ENCODE data around the gene GPR33.
A peak's percentile ranks its signal among the peaks of the same experiment; 100 is the strongest.
"Not testable (repeated sequence)": the region's sequence is repeated elsewhere in the genome, so short reads cannot be mapped to it uniquely, and the experiment has no call there.

GPR33 gene
- total RNA-seq: 0 reads per million in 2 donors

- no peak for DNase-seq
These were observed at the start of gene GPR33 for GRCh38 chr14:31487886-31488285. Gene GPR33 (minus strand): TSS chr14:31488039. CDS start chr14:31483965, 4,074 bp downstream.

DNA sequence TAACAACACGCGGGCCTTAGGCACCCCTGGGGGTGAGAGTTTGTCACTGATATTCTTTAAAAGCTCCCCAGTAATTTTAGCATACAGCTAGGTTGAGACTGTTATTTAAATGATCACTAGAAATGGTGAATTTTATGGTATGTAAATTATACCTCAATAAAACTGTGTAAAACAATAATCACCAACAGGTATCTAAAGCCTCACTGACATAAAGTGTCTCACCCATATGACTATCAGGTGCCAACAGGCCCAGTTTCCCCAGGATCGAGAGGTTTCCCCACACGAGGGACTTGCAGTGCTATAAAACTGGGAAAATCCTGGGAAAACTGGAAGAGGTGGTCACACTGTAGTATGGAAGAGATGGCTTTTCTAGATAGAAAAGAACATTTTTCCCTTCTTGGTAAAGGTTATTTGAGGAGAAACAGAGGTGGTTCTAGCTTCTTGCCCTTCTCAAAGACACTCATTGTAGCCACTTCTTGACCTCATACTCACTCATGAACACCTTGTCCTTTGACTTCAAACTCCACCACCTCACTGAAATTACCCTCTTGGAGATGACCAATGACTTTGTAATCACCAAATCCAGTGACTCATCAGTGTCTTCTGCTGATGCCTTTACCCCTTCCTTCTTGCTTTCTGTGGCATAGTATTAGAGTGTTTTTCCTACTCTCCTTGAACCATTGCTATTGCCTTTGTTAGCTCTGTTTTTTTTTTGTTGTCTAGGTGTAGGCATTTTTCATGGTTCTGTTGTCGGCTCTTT is 48.5 kb upstream of the GPR33 start:
- no peak for DNase-seq

DNA sequence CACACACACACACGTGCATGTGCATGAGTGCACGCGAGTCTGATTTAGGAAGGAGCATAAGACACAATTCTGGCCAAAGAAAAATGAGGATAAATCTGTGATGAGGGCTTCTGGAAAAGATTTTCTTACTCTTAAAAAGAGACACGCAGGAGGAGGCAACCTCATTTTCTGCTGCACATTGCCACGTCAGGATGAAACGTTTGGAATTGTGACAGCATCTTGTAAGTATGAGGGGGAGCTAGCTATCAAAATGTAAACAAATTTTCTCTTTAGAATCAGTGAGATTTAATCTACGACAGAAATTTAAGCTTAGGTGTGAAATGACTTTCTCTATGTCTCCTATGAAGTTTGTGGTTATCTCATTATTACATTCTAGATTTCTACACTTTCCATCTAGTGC is 42.3 kb upstream of the GPR33 start:
- peak in 1 of 5 experiments; percentile 41 for DNase-seq

- DNase-seq: no peak
These were observed 41.2 kb upstream of the GPR33 start for GRCh38 chr14:31529053-31529452.

GRCh38 chr14:31527546-31527945 is 39.7 kb upstream of the GPR33 start:
- no peak for DNase-seq

DNA sequence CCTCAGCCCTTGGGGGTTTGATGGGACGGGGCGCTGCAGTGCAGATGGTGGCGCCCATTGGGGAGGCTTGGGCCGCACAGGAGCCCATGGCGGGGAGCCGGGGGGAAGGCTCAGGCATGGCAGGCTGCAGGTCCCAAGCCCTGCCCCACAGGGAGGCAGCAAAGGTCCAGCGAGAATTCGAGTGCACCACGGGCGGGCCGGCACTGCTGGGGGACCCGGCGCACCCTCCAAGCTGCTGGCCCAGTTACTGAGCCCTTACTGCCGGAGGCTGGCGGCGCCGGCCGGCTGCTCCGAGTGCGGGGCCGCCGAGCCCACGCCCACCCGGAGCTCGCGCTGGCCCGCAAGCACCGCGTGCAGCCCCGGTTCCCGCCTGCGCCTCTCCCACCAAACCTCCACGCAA is 39.2 kb upstream of the GPR33 start:
- DNase-seq: no peak

DNA sequence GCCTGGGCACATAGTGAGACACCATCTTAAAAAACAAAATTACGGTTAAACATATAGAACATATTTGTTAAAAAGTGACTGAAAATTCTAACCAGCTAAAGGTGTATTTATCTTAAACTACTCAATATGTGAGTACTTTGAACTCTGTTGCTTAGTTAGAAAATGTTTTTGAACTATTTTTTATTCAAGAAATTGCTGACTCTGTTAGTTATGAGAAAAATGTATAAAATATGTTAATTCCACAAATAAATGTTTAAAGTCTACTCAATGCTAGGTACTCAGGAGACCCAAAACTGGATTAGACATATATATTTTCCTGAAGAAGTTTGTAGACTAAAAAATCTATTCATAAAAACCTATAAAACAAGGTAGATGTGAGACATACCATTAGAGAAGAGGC is 23.0 kb upstream of the GPR33 start:
- DNase-seq: no peak

DNA sequence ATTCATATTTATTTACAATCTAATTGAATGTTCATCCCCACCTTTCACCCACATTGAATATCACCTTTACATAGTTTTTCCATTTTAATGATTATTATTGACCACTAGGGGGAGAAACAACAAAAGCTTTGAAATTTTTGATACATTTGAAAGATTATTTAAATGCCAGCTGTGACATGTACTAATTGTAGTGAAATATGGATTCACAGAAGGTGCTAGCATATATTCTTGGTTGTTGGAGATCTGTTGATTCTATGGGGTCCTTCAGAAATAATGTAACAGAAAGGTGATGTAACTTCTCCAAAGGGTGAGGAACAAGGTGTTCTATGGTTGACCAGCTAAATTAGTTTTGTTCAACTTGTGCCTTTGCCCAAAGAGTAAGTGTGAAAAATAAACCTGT is 22.4 kb upstream of the GPR33 start:
- peak in 1 of 5 experiments; percentile 17 for DNase-seq

GRCh38 chr14:31508135-31508534 is 20.3 kb upstream of the GPR33 start:
- DNase-seq: no peak

- DNase-seq: no peak
These were observed 17.6 kb upstream of the GPR33 start for GRCh38 chr14:31505411-31505810.

DNA sequence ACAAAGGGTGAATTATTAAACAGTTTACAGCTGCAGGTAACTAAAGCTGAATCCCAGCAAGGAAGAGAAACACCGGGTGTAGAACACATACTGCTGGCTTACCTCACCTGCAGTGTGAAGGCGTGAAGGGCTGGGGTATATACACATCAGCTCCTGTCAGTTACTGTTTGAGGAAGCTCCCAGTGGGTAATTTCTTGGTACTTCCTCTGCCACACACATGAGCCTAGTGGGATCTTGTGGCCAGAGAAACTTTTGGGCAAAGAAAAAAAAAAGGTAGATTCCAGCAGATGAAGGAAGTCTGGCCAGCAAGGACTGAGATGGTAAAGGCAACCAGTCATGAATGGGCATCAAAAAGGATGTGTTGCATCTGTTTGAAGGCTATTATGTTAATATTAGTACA is 14.0 kb upstream of the GPR33 start:
- DNase-seq: no peak

DNA sequence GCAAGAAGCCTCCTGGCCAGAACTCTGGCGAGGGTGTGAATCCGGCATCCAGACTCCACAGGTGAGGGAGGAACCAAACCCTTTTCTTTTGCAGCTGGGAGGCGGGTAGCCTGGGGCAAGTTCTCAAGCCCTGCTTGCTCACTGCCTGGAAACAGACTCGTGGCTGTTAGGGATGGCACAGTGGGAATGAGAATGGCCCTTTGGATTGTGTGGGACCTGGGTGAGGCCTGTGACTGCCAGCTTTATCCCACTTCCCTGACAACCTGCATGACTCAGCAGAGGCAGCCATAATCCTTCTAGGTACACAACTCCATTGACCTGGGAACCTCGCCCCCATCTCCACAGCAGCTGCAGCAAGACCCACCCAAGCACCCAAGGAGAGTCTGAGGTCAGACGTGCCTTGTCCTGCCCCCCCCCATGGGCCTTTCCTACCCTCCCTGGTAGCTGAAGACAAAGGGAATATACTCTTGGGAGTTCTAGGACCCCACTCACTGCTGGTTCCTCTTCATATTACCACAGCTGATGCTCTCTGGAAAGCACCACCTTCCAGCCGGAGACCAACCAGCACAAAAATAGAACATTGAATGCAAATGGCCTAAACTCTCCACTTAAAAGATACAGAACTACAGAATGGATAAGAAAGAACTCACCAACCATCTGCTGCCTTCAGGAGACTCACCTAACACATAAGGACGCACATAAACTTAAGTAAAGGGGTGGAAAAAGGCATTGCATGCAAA is 5.1 kb upstream of the GPR33 start:
- no peak for DNase-seq

GRCh38 chr14:31489691-31490090 is 1.9 kb upstream of the GPR33 start:
- no peak for DNase-seq

DNA sequence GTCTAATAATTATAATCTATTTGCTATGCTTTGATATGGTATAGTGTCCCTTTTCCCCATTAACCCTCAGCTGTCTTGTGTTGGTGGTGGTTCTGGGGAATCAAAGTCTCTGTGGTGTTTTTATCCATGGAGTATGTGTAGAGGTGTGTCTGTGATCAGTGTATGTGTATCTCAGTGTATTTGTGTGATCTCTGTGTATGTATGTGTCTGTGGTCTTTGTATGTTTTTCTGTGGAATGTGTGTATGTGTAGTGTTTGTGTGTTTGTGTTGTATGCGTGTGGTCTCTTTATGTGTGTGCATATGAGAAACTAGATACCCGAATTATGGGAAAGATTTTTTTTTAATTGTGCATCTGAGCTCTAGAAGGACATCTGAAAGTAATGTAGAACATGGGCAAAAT is 1.1 kb downstream of the GPR33 start:
- DNase-seq: no peak

GRCh38 chr14:31484754-31485153 is 3.1 kb downstream of the GPR33 start:
- no peak for DNase-seq

- DNase-seq: no peak
These were observed 7.7 kb downstream of the GPR33 start for GRCh38 chr14:31480156-31480555.

DNA sequence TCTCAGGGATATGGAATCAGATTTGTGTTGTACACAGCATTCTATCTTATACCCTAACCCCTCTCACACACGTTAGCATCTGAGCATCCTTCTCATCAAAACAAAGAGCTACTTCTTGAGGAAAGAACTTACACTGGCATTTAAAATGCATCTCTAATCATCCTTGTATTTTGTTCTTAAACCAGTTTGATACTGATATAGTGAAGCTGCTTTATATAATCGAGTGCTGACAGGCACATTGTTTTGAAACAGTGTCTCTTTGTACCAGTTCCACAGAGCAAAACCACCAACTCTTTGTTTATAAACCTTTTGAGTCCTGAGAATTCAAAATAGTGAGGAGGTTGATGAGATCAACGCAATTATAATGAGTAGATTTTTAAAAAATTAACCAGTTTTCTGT is 8.8 kb downstream of the GPR33 start:
- DNase-seq: no peak

DNA sequence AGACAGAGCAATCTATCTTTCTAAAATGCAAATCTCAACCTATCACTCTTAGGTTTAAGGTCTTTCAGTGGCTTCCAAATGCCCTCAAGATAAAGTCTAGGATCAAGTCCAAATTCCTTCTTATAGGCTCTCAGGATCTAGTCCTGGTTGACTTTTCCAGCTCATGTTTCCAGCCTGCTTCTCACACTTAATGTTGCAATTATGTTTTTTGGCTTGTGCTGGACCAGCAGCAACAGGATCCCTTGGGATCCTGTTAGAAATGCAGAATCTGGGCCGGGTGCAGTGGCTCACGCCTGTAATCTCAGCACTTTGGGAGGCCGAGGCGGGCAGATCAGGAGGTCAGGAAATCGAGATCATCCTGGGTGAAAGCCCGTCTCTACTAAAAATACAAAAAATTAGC is 10.6 kb downstream of the GPR33 start:
- no peak for DNase-seq

GRCh38 chr14:31476131-31476866 is 11.5 kb downstream of the GPR33 start:
- DNase-seq: no peak

- DNase-seq: no peak
These were observed 21.3 kb downstream of the GPR33 start for GRCh38 chr14:31466554-31466953.

- DNase-seq: no peak
These were observed 22.7 kb downstream of the GPR33 start for GRCh38 chr14:31465111-31465510.

GRCh38 chr14:31462450-31462849 is 25.4 kb downstream of the GPR33 start:
- not testable (repeated sequence) for DNase-seq

- DNase-seq: no peak
These were observed 26.3 kb downstream of the GPR33 start for GRCh38 chr14:31461545-31461944.

Measured in T-helper 2 cell (primary cell).